ENCODE data around the gene GNB1.
"Not testable (repeated sequence)": the region's sequence is repeated elsewhere in the genome, so short reads cannot be mapped to it uniquely, and the experiment has no call there.

The GNB1 gene

DNA sequence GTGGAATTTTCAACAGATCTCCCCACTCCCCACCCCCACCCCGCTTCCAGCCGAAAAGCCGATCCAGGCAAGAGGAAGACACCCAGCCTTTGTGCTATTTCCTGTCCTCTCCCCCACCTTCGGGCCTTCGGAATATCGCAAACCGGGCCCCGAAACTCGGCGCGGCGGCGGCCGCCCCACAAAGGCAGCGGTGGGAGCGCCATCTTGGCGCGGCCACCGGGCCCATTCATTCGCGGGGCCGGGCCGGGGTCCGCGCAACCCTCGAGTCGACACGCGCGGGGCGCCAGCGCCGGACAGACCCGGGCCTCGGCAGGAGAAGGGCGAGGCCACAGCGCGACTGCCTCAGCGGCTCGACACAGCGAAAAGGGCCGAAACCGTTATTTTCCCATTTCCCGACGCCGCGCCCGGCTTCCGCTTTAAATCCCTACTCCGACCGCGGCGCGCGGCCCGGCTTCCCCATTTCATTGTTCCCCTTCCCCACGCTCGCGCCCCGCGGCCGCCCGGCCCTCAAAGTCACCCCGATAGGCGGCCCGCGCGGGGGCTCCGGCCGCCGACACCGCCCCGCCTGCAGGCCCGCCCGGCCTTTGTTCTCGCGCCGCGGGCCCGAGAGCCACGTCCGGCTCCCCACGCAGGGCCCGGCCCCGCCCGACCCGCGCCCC is 911 bp downstream of the GNB1 start:
- peak; percentile 25 for DNase-seq (ENCODE audit: low spot score)

DNA sequence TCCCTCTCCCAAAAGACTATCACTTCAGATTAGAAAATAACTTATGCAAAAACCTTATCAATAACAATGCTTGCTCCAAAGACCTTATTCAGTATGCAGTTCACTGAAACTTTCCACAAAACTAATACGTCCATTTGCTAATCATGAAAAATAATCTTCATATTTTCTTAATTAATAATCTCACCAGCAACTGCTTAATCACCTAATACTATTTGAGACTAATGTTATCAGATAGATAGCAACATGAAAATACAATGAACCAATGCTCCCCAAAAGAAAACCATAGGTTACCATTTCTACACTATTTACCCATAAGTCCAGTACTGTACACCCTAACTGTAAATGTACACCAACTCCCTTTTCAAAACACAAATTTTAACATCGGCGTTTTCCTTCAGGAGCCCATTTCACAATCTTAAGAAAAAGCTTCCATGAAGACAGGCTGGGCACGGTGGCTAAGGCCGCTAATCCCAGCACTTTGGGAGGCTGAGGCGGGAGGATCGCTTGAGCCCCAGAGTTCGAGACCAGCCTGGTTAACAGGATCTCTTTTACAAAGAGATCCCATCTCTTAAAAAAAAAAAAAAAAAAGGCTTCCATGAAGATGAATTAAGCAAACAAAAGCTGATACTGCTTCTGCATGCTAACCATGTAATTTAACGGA is 1.7 kb downstream of the GNB1 start:
- DNase-seq (ENCODE audit: low spot score): no peak

GRCh38 chr1:1883890-1884289 is 7.0 kb downstream of the GNB1 start:
- not testable (repeated sequence) for DNase-seq (ENCODE audit: low spot score)

- DNase-seq (ENCODE audit: low spot score): no peak
Observed at GRCh38 chr1:1883092-1883873, 7.6 kb downstream of the GNB1 start.

- no peak for DNase-seq (ENCODE audit: low spot score)
Observed at GRCh38 chr1:1881727-1882126, 9.2 kb downstream of the GNB1 start.

DNA sequence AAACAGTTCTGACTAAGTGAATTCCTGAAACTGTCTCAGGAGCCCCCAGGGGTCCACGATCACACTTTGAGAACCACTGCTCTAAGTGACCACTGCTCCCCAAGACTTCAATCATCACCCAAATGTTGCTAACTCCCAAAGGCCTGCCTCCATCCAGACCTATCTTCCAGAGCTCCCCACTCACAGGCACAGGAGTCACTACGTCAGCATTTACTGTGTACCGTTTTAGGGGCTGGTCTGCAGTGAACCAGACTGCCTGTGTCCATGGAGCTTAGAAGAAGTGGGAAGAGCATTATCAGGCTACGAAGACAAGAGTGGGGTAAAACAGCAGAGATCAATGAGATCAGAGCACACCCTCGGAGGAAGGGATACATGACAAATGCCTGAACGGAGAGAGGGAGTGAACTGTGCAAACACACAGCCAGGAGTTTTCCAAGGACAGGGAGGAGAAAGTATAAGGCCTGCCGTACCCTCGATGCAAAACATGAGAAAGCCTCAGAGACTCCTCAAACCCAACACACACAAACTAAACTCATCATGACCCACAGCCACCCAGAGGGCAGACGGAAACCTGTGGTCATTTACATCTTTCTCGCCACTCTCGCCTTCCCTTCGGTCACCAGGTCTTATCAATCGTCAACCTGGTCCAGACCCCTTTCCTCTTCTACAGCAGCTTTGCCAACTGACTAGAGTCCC is 10.1 kb downstream of the GNB1 start:
- DNase-seq (ENCODE audit: low spot score): no peak

GRCh38 chr1:1879942-1880341 is 10.9 kb downstream of the GNB1 start:
- no peak for DNase-seq (ENCODE audit: low spot score)

DNA sequence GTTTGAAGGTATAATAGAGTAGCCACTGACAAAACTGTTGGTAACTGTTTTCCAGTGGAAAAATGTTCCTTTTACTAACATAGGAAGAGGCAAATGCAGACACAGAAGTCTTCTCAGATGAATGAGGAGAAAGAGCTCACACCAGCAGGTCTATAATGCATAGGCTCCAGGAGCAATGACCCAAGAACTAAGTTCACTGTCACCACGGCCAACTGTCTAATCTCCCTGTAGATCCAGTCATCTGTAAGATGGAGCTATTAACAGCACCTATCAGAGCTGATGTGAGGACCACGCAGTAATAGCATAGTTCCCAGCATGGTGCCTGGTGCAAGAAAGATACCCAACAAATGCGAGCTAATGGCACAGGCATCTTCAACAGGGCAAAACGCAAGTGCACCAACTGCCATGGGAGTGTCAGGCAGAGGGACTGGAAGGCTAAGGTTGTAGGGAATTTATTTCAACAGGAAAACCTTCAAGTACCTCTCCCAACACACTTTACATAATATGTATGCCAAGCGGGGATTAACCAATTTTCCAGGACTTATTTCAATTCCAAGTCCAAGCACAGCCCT is 12.9 kb downstream of the GNB1 start:
- DNase-seq (ENCODE audit: low spot score): no peak

DNA sequence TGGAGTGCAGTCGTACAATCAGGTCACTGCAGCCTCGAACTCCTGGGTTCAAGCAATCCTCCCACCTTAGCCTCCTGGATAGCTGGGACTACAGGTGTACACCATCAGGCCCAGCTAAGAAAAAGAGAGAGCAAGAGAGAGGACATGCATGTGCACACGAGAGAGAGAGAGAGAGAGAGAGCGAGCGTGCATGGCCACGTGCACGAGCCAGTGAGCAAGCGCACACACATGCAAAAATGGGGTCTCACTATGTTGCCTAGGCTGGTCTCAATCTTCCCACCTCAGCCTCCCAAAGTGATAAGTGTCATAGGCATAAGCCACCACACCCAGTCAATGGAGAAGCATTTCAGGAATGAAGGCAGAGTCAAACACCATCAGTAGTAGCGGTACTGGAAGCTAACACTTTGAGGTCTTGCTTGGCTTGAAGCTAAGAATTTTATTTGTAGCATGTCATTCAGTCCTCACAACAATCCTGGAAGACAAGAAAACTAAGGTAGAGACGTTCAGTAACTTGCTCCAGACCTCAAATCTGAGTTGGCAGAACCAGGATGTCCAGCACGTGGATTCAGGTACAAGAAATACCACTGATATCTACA is 14.5 kb downstream of the GNB1 start:
- no peak for DNase-seq (ENCODE audit: low spot score)

DNA sequence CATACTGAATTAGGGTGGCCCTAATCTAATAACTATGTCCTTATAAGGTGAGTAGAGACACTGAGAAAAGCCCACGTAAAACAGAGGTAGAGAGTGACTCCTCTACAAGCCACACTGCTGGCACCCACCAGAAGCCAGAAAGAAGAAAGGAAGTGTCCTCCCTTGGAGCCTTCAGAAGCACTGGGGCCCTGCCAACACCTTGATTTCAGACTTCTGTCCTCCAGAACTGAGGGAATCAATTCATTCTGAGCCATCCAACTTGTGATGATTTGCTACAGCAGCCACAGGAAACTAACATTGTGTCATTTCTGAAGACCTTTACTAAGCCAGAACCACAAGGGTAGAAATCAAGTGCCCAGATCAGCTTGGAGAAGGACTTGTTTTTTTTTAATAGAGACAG is 15.0 kb downstream of the GNB1 start:
- no peak for DNase-seq (ENCODE audit: low spot score)

- no peak for DNase-seq (ENCODE audit: low spot score)
Observed at GRCh38 chr1:1874901-1875300, 16.0 kb downstream of the GNB1 start.

DNA sequence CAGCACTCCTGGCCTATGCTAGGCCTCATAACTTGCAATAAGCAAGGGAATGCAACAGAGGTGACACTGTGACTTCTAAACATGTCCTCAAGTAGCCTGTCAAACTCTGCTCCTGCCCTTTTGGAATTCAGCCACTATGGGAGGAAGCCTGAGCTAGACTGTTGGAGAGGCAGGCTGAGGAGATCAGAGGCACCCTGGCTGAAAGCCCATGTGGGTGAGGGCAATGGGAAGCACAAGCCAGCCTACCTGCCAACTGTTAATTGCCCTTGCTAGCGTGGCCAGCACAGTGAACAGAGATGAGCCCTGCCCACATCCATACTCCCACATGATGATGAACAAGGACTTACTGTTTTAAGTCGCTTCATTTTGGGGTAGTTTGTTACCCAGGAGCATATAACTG is 17.7 kb downstream of the GNB1 start:
- no peak for DNase-seq (ENCODE audit: low spot score)

DNA sequence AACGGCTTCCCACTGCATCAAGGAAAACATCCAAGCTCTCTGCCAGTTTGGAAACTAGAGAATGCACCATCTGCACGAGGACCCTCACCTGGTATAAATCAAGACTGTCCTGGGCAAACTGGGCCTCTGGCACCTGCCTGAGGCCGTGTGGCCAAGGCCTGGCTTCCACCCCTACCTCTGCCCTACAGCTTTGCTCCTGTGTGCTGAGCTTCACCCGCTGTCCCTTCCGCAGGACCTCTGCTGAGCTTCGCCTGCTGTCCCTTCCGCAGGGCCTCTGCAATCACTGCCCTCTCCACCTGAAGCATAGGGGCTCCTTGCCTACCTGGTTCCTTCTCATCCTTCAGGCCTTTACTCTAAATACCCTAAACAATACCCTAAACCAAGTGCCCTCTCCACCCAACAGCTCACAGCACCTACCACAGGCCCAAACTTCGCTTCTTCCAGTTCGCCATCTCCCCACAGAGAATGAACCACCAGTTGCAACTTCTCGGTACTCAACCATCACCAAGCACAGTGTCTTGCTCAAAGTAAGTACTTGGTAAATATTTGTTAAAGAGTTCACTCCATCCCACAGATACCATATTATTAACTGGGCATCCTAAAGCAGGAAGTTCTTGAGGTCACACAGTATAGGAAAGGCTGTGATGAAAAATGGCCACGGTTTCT is 18.4 kb downstream of the GNB1 start:
- DNase-seq (ENCODE audit: low spot score): no peak

DNA sequence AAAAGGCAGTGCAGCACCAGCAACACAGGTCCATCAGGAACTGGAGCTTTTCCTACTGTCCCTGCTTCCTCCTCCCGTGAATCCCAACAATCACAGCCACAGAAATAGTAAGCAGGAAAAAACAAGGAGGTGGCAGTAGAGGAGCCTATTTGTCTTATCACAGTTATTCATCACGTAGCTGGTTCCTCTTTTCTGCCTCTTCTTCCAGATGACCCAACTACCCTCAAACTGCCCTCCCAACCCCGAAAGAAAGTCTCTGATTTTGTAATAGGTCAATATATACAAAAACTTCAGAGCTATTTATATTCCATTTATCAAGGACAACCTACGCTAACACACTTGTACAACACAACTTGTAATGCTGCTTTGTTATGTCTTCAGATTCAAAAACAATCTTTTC is 21.4 kb downstream of the GNB1 start:
- DNase-seq (ENCODE audit: low spot score): no peak

DNA sequence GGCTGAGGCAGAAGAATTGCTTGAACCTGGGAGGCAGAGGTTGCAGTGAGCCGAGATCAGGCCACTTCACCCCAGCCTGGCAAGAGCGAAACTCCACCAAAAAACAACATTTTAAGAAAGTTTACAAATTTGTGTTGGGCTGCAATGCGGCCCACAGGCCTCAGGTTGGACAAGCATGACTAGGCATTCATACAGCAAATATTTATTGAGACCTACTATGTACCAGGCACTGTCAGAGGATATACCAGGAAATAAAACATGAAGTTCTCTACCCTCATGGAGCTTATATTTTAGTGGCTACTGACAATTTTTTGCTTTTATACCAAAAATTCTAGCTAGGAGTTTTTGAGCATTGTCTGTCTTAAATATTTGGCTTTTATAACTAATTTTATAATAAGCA is 23.7 kb downstream of the GNB1 start:
- DNase-seq (ENCODE audit: low spot score): no peak

- no peak for DNase-seq (ENCODE audit: low spot score)
Observed at GRCh38 chr1:1862905-1863547, 27.9 kb downstream of the GNB1 start.

DNA sequence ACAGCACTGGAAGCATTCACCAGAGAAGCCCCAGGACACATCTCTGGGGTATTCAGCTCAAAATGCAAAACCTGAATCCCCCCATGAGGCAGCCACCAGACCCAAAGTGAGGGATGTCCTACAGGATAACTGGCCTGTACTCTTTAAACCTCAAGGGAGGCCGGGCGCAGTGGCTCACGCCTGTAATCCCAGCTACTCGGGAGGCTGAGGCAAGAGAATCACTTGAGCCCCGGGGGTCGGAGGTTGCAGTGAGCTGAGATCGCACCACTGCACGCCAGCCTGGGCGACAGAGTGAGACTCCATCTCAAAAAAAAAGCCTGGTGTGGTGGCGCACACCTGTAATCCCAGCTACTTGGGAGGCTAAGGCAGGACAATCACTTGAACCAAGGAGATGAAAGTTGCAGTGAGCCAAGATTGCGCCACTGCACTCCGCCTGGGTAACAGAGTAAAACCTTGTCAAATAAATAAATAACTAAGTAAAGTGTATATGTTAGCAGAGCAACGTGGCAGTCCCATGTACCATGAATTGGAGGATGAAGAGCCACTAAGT is 29.1 kb downstream of the GNB1 start:
- not testable (repeated sequence) for DNase-seq (ENCODE audit: low spot score)

DNA sequence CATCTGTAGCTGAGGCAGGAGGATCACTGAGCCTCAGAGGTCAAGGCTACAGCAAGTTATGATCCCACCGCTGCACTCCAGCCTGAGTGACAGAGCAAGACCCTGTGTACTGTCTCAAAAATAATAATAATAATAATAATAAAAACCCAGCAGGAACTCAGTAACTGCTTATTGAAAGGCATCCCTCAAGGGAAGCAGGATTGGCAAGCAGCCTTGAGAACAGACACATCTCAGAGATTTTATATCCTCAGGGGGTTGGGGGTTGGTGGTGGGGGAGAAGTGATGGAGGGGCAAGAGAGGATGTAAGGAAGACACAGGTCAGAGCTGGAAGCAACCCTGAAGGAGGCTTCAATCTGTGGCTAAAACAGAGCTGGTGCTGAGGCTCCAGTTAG is 29.6 kb downstream of the GNB1 start:
- no peak for DNase-seq (ENCODE audit: low spot score)

- not testable (repeated sequence) for DNase-seq (ENCODE audit: low spot score)
Observed at GRCh38 chr1:1859970-1860697, 30.8 kb downstream of the GNB1 start.
